ENCODE data around the gene RBM10.

Gene RBM10

GRCh38 chrX:47146936-47147859 lies 2.2 kb downstream of the RBM10 start:
- no peak for DNase-seq (ENCODE audit: low read depth, low spot score)

GRCh38 chrX:47148946-47149345 lies 3.9 kb downstream of the RBM10 start:
- DNase-seq (ENCODE audit: low read depth, low spot score): no peak

- DNase-seq (ENCODE audit: low read depth, low spot score): no peak
Measured at GRCh38 chrX:47151435-47151834, 6.4 kb downstream of the RBM10 start.

GRCh38 chrX:47156611-47157520 lies 11.8 kb downstream of the RBM10 start:
- no peak for DNase-seq (ENCODE audit: low read depth, low spot score)

- DNase-seq (ENCODE audit: low read depth, low spot score): no peak
Measured at GRCh38 chrX:47158131-47158530, 13.1 kb downstream of the RBM10 start.

- DNase-seq (ENCODE audit: low read depth, low spot score): no peak
Measured at GRCh38 chrX:47158781-47159180, 13.8 kb downstream of the RBM10 start.

- no peak for DNase-seq (ENCODE audit: low read depth, low spot score)
Measured at GRCh38 chrX:47160781-47161180, 15.8 kb downstream of the RBM10 start.

- no peak for DNase-seq (ENCODE audit: low read depth, low spot score)
Measured at GRCh38 chrX:47162927-47163583, 18.0 kb downstream of the RBM10 start.

- DNase-seq (ENCODE audit: low read depth, low spot score): no peak
Measured at GRCh38 chrX:47164420-47164819, 19.4 kb downstream of the RBM10 start.

GRCh38 chrX:47166126-47166525 lies 21.1 kb downstream of the RBM10 start:
- no peak for DNase-seq (ENCODE audit: low read depth, low spot score)

- no peak for DNase-seq (ENCODE audit: low read depth, low spot score)
Measured at GRCh38 chrX:47168495-47169073, 23.6 kb downstream of the RBM10 start.

GRCh38 chrX:47169273-47169672 lies 24.3 kb downstream of the RBM10 start:
- no peak for DNase-seq (ENCODE audit: low read depth, low spot score)

- no peak for DNase-seq (ENCODE audit: low read depth, low spot score)
Measured at GRCh38 chrX:47169726-47170515, 24.9 kb downstream of the RBM10 start.

- DNase-seq (ENCODE audit: low read depth, low spot score): no peak
Measured at GRCh38 chrX:47170861-47171692, 26.1 kb downstream of the RBM10 start.

- DNase-seq (ENCODE audit: low read depth, low spot score): no peak
Measured at GRCh38 chrX:47171996-47172395, 27.0 kb downstream of the RBM10 start.

GRCh38 chrX:47172549-47172948 lies 27.5 kb downstream of the RBM10 start:
- DNase-seq (ENCODE audit: low read depth, low spot score): no peak

GRCh38 chrX:47172971-47173792 lies 28.2 kb downstream of the RBM10 start:
- DNase-seq (ENCODE audit: low read depth, low spot score): no peak

- no peak for DNase-seq (ENCODE audit: low read depth, low spot score)
Measured at GRCh38 chrX:47174376-47174775, 29.4 kb downstream of the RBM10 start.
